NCI-H146 treated with DMSO at 0.1 percent for 48 hours (cell line): Measurements from ENCODE around the gene NOS2.

Source experiments
- DNase-seq: peaks from one replicate; lab custom pipeline; 2025; ENCODE audit not compliant: unreplicated experiment; lab: John Stamatoyannopoulos, UW

Gene NOS2

DNA sequence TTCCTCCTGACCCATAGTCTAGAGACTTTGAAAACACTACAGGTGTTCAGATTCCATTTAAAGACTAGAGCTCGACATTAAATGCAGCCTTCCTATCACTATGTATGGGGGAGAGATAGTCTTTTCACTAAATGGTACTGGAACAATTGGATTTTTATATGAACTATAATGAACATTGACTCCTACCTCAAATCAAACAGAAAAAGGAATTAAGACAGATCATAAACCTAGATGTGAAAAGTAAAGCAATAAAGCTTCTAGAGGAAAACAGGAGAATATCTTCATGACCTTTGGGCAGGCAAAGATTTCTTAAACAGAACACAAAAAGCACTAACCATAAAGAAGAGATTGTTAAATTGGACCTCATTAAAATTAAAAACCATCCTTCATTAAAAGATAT is 18.8 kb upstream of the NOS2 start:
- no peak for DNase-seq

DNA sequence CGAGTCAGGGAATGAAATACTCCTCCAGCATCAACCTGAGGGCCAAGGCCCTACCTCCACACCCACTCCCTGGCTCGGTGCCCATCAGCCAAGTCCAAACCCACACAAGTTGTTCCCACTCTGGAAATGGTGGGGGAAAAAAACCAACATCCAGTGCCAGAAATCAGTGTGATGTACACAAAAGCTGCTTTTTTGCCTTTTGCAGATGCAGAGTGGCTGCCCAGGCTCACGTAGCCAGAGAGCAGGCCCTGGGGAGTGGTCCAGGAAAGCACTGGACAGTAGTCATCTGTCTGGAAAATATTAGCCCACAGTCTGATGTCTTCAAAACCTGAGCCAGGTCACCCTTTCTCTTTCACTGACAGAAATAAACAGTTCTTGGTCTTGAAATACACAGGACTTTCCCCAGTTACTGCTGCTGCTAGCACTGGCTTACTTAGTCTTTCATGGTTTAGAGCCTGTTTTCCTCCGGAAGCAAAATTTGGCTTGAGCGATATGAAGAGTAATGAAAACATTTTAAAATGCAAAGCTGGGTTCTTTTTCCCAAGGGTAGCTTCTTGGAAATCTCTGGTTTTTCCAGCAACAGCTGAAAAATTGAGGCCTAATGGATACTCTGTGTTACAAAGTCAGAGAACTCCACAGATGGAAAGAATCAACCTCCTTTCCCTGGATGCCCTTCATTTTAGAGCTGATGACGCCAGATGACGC is 18.2 kb upstream of the NOS2 start:
- DNase-seq: no peak

DNA sequence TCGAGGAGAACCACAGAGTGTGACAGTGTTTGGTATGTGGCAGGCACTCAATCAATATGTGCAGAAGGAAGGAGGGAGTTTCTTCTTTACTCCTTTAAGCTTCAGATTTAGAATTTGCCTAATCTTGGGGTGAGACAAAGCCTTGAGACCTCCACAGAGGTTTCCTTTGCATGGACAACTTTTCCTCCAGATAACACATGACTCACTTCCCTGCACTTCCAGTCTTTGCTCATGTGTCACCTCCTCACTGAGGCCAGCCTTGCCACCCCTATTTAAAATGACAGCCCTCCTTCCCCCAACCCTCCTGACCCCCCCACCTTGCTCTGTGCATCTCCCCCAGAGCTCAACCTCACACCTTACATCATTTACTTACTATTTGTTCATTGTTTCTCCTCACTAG is 17.4 kb upstream of the NOS2 start:
- no peak for DNase-seq

DNA sequence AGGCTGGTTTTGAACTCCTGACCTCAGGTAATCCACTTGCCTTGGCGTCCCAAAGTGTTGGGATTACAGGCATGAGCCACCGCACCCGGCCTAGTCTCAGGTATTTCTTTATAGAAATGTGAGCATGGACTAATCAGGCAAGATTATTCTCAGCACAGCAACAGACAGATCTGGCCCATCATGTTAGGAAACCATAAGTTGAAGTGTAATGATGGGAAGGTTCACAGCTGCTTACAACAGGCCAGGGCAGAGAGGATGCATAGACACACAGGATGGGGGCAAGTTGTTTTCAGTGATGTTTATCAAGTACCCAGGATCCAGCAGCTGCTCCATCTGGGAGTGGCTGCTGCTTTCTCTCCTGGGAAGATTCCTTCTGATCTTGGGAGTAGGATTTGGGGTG is 16.6 kb upstream of the NOS2 start:
- DNase-seq: no peak

DNA sequence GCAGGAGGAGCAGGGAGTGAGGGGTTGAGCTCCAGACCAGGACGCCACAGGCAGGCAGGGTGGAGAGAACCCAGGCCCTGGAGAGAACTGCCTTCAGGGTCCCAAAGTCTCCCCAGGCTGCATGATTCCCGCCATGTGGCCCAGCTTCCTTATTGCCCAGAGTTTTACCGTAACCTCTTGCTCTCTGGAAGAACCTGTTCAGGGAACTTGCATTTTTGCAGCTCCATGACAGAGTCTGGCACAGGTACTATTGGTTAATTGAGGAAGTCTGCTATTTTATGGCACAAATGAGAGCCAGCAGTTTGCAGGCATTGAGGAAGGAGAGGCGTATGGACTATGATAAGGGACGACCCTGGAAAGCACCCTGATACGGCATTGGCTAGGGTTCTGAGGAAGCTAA is 11.6 kb upstream of the NOS2 start:
- no peak for DNase-seq

DNA sequence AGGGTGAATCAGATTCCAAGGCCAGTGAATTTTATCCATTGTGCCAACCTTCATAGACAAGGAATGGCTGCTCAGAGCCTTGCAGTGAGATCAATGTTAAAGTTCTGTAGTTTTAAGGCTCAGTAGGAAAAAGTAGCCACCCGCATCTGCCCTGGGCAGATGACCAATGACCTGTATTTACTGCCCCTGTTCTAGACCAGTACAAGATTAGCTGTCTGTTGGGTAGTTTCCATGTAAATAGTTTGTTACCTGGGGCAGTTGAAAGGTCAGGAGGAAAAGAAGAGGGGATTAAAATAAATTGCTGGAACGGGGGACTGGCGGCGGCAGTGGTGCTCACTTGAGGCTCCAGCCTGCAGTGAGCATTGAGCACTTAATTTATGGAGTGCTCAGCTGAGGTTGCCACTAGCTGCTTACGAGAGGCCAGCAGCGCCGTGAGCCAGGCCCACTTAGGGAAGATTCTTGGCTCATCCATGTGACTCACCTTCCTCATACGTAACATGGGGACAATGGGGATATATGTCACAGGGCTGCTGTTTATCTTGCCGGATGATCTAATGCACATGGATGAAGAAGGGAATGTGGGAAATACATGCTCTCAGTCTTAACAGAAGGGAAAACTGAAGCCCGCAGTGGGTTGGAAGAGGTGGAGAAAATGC is 10.7 kb upstream of the NOS2 start:
- no peak for DNase-seq

DNA sequence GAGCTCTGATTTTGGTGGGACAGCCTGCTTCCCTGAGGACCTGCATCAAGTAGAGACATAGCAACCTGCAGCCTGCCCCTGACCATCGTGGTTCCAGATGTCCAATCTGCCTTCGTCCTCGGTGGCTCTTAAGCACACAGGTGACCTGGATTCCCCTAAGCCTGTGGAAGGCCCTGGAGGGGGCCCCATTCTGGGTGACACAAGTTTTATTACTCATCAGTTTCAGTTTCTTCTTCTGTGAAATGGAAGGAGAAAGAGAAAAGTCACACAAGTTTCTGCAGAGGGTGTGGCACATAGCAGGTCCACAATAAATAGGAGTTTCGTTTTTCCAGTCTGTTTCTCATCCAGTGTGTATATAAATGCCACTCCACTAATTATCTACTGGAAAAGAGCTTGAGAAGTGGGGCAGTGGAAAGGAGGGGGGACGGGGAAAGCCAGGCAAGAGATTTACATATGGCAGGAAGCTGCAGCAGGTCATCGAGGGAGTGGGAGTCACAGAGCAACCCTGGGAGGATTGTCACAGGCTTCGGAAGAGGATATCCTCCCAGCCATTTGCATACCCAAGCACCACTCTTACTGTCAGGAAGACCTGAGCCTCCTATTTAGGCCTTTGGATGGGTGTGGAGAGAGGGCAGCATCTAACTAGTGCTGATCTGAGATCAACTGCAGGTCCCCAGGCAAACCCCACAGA is 10.0 kb upstream of the NOS2 start:
- DNase-seq: no peak

DNA sequence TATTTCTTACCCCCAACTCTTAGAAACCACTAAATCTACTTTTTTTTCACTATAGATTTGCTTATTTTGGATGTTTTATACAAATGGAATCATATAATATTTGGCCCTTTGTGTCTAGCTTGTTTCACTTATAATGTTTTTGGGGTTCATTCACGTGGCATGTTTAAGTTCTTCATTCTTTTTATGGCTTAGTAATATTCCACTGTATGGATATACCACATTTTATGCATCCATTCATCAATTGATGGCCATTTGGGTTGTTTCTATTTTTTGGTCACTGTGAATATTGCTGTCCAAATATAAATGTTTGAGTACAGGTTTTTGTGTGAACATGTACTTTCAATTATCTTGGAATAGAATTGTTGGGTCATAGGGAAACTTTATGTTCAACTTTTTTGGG is 9.2 kb upstream of the NOS2 start:
- no peak for DNase-seq

DNA sequence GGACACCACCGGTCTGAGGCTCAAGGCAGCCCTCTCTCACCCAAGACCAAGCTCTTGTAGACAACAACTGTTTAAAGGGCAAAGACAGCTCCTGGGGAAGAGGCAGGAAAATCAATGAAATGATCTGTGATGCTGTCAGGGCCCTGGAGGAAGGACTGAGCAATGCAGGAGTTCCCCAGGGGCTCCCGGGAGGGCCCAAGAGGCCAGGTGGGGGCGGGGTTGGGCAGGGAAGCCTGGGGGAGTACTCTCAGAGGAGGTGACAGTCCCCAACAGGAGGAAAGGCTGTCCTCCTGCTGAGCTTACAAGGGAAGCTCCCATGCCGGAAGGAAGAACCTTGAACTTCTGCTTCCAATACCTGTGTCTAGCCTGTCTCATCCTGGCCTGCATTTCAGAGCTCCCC is 8.3 kb upstream of the NOS2 start:
- DNase-seq: no peak

DNA sequence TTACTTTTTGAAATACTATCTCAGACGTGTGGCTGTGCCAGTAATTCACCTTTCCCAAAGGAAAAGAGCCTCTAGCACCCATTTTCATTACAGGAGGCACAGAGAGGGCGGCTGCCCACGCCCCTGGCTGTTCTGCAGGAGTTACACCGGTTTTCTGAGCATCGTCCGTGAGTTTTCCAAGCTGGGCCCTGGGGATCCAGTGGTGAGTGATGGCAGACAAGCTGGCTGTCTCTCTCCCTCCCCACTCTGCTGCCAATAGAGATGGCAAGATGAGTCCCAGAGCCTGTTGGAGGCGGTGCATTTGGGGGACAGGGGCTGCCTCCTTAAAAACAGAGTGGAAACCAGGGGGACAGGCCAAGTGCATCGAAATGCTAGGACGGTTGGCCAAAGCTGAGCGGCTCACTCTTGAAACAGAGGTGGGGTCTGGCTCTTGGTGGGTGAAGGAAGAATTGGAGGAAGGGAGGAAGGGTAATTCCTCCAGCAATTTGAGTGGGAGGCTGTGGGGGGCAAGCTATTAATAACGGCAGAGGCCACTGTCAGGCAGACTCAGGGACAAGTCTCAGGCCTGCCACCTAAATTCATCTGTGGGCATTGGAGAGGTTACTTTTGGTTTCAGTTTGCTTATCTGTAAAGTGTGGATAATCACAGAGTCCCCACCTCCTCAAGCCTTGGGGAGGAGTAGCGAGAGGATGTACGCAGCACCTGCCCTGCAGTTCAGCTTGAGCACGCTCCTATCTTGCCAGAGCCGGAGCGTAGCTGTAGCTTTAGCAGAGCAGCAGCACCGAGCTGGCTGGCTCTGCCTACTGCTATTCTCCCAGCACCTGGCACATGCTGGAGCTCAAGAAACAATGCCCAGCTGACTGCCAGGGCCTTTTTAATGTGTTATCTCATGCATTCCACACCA is 7.5 kb upstream of the NOS2 start:
- no peak for DNase-seq

DNA sequence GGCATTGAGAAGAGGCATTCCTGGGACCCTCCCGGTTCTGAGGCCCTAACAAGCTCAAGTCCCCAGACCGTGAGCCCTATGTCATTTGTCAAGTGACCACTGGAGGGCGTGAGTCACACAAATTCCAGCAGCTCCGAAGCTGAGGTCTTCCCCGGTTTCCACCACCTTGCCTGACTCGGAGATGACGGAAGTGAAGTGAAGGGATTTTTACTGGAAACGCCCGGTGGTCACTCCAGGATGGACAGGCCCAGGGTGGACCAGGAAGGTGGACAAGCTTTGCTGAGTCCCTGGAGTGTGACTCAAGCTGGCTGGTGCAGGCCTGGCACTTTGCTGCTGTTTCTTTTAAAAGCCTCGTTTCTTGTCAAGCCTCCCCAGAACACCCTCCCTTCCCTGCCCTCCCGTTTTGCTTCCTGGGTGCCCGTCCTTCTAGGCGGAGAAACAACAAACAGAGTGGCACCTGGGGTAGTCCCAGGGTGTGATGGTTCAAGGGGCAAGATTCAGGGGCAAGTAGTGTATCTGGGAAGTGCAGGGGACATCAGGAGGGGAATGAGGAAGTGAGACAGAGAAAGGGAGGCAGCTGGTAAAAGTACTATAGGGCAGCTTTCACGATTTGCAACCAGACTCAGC is 5.3 kb upstream of the NOS2 start:
- DNase-seq: peak; percentile 47

DNA sequence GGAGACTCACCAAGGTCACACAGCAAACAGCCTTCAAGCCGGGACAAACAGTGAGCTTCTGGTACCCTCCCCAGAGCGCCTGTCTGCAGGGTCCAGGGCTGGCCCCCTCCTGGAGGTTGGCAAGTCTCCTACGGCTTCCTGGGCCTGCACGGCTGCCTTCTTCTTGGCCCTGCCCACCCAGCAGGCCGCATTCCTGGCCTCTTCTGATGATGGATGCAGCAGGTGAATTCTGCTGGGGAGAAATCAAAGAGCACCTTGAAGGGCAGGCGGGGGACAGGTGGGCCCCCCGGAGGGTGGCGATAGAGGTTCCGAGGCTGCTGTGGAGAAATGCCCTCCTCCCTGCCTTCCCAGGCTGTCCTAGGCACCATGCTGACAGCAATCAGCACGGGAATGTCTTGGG is 3.8 kb upstream of the NOS2 start:
- no peak for DNase-seq

DNA sequence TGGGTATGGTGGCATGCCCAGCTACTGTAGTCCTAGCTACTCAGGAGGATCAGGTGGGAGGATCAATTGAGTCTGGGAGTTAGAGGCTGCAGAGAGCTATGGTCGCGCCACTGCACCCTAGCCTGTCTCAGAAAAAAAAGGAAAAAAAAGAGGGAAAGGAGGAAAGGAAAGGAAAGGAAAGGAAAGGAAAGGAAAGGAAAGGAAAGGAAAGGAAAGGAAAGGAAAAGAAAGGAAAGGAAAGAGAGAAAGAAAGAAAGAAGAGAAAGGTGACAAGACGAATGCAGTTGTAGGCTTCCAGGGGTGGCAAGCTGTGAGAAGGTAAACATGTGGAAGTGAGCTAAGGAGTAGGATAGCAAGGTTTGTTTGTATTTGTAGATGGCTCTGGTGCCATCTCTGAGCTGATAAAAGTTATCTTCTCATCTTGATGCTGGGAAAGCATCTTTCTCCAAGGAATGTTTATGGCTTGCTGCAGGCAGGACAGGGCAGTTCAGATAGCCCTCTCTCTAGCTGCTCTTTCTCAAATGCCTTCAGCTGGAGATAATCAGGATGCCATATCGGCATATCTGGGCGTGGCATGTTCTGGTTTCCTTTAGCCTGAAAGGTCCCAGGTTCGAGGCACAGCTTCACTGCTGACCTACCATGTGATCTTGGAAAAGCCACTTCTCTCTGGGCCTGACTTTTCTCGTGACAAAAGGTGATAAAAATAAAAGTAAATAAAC is 2.8 kb upstream of the NOS2 start:
- no peak for DNase-seq

DNA sequence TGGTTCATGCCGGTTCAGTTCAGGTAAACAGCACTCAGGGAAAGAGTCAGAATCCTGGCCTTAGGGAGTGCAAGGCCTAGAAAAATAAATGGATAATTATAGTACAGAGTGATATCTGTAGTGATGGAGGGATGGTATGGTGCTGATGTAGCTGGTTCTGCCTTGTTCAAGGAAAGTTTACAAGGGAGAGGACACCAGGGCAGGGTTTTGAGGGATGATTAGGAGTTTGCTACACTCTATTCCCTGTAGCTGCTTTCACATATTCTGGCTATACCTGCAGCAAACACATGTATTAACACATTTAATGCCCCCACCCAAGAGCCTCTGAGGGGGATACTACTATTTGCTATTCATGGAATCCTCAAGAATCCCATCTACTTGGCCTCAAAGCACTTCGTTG is 1.7 kb upstream of the NOS2 start:
- no peak for DNase-seq

DNA sequence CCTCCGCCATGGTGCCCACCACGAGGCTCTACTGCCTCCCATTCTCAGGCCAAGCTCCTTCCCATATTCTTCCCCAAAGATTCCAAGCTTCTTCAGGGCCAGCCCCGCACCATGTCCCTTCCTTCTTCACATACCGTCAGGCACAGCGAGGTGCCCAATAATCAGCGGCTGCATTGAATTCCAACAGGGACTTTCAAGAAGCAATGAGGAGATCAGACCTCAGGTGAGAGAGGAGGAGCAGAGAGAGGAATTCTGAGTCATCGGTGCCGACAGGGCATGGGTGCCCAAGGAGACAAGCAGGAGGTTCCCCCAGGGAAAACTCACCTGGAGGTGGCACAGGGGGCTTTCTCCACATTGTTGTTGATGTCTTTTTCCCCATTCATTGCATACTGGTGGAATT is 2.0 kb downstream of the NOS2 start:
- DNase-seq: no peak

DNA sequence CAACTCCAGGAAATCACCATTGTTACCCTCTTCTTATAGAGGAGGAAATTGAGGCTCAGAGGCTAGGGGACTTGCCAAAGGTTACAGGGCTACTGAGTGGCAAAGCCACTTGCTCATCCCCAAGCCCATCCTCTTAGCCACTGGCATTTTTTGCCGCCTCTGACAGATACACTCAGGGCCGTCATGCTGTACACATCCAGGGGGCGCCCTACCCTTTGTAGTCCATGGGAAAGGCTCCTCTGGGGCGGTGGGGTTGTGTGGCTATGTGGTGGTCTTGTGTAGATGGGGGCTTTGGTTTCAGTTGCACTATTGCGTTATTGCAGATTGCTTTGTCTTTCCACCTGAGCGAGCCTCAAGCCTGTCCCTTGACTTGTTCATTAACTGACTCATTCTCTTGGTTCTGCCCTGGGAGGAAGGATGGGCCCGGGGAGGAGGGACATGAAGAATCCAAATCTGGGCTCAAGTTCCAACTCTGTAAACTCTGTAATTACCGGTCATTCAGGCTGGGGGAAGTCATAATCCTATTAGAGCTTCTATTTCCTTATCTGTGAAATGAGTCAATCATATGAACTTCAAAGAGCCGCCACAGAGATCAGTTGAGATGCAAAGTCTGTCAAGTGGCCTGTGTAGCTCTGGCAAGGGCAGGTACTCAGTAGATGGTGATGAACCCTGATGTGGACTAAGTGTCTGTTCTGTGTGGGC is 2.8 kb downstream of the NOS2 start:
- DNase-seq: no peak

DNA sequence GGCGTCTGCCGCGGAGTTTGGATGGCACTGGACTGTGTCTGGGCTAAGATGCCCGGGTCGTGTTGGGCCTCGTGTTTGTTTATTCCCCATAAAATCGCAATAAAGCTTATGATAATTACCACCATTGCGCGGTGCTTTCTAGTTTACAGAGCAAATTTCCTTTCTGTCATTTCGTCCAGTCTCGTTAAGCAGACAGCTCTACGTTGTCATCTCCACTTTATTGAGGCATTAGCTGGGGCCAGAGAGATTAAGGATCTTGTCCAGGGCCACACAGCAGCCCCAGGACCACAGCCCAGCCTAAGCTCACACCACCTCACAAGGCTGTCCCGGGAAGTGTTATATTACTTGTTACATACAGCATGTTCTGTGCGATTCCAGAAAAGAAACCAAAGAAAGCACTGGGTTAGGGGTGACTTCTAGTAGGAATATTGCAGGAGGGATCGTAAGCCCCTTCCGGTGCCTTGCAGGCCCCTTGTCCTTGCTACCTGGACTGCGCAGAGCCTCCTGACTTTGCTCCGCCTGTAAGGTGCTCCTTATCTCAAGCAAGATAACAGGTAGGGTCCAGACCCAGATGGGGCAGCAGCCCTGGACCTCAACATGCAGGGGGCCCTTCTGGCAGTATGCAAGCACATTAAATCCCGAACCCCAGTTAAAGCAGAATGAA is 6.3 kb downstream of the NOS2 start:
- DNase-seq: no peak

DNA sequence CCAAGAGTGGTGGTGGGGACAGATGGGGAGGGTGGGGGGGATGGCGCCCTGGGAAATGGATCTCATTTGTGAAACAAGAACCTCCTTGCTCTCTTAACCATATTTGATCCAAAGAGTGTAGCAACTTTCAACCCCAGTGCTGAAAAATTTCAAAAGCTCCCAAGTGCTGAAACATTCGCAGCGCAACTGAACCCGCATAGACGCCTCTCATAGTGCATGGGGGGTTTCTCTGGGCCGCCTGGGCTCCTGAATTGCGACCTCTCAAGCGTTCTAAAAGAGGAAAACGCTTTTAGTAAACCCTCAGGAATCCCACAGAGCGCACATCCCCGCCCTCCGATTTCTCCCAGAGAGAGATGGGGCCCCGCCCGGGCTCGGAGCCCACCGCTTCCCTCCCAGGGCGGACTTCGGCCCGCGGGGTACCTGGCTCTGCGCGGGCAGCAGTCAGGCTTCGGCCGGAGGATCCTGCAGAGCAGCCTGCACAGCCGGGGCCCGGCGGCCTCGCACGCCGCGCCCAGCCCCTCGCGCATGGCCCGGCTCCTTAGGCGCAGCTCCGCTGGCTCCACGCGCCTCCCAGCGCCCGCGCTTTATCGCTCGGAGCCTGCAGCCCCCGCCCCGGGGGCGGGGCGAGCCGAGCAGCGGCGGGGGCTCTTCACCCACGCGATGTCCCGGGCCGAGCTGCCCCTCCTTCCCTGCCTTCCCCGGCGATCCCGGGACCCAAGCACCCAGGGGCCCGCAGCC is 7.0 kb downstream of the NOS2 start:
- DNase-seq: no peak

DNA sequence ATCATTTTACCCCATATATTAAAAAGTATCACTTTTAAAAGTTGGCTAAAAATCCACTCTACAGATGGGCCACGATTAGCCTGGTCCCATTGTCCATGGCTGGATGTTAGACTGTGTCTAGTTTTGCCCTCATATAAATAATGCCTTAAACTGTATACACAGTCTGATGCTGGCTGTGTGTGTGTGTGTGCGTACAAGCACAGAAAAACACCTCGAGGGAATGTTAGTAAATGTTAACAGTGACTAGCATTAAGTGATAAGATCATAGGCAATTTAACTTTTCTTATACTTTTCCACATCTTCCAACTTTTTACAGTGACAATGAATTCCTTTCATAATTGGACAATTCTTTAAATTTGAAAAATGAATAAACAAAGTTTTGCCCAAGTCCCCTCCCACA is 8.2 kb downstream of the NOS2 start:
- DNase-seq: no peak
